ENCODE measurements around the gene ZFYVE9.

The ZFYVE9 gene

GRCh38 chr1:52306227-52307006 lies 164.5 kb downstream of the ZFYVE9 start:
- TF ChIP-seq JUND (IDR thresholded peaks at IDR 0.05; ENCODE audit: low read depth): no peak
- peak in 1 of 2 experiments; percentile 13 for DNase-seq (ENCODE audit: low read depth in 1 of 2, low spot score in 1 of 2)
- in situ Hi-C loops (cut with HindIII; ENCODE audit: low pct_unique_long_range_greater_than_20kb, low sequenced_read_pairs): no loop called here

GRCh38 chr1:52321061-52321460 lies 179.2 kb downstream of the ZFYVE9 start:
- in situ Hi-C loops (cut with HindIII; ENCODE audit: low pct_unique_long_range_greater_than_20kb, low sequenced_read_pairs): no loop called here
- DNase-seq (ENCODE audit: low read depth in 1 of 2, low spot score in 1 of 2): no peak
- TF ChIP-seq JUND (IDR thresholded peaks at IDR 0.05; ENCODE audit: low read depth): no peak

- no peak for DNase-seq (ENCODE audit: low read depth in 1 of 2, low spot score in 1 of 2)
- no peak for TF ChIP-seq JUND (IDR thresholded peaks at IDR 0.05; ENCODE audit: low read depth)
- in situ Hi-C loops (cut with HindIII; ENCODE audit: low pct_unique_long_range_greater_than_20kb, low sequenced_read_pairs): no loop called here
Measured at GRCh38 chr1:52323731-52324130, 181.8 kb downstream of the ZFYVE9 start.

DNA sequence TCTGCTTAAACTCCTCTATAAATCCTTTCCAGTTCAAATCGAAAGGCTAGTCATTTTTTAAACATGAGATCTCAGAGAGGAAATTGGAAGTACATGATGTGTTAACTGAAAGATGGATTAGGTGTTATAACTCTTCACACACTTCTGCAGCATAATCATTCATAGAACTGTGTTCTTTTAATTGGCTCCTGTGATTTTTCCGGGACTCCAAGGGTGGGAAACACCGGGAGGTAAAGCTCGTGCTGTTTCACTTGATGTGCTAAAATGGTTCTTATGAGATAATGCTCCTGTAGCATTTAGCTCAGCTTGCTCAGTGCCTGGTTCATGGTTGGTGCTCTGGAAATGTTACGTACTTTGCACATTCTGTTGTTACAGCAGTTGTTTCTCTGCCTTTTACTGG lies 183.9 kb downstream of the ZFYVE9 start:
- in situ Hi-C loops (cut with HindIII; ENCODE audit: low pct_unique_long_range_greater_than_20kb, low sequenced_read_pairs): no loop called here
- TF ChIP-seq JUND (IDR thresholded peaks at IDR 0.05; ENCODE audit: low read depth): no peak
- DNase-seq (ENCODE audit: low read depth in 1 of 2, low spot score in 1 of 2): no peak

- no peak for DNase-seq (ENCODE audit: low read depth in 1 of 2, low spot score in 1 of 2)
- no peak for TF ChIP-seq JUND (IDR thresholded peaks at IDR 0.05; ENCODE audit: low read depth)
Measured at GRCh38 chr1:52328615-52329014, 186.7 kb downstream of the ZFYVE9 start.

GRCh38 chr1:52332411-52332810 lies 190.5 kb downstream of the ZFYVE9 start:
- TF ChIP-seq JUND (IDR thresholded peaks at IDR 0.05; ENCODE audit: low read depth): no peak
- in situ Hi-C loops (cut with HindIII; ENCODE audit: low pct_unique_long_range_greater_than_20kb, low sequenced_read_pairs): no loop called here
- DNase-seq (ENCODE audit: low read depth in 1 of 2, low spot score in 1 of 2): no peak

More at GRCh38 chr1:52328615-52329014, 186.7 kb downstream of the ZFYVE9 start:
- in situ Hi-C loops (cut with HindIII; ENCODE audit: low pct_unique_long_range_greater_than_20kb, low sequenced_read_pairs): no loop called here

- in situ Hi-C loops (cut with HindIII; ENCODE audit: low pct_unique_long_range_greater_than_20kb, low sequenced_read_pairs): no loop called here
- DNase-seq (ENCODE audit: low read depth in 1 of 2, low spot score in 1 of 2): no peak
- no peak for TF ChIP-seq JUND (IDR thresholded peaks at IDR 0.05; ENCODE audit: low read depth)
Measured at GRCh38 chr1:52334906-52335528, 193.1 kb downstream of the ZFYVE9 start.

- TF ChIP-seq JUND (IDR thresholded peaks at IDR 0.05; ENCODE audit: low read depth): no peak
- DNase-seq (ENCODE audit: low read depth in 1 of 2, low spot score in 1 of 2): no peak
- in situ Hi-C loops (cut with HindIII; ENCODE audit: low pct_unique_long_range_greater_than_20kb, low sequenced_read_pairs): no loop called here
Measured at GRCh38 chr1:52337439-52337838, 195.6 kb downstream of the ZFYVE9 start.

- no peak for DNase-seq (ENCODE audit: low read depth in 1 of 2, low spot score in 1 of 2)
- in situ Hi-C loops (cut with HindIII; ENCODE audit: low pct_unique_long_range_greater_than_20kb, low sequenced_read_pairs): no loop called here
- no peak for TF ChIP-seq JUND (IDR thresholded peaks at IDR 0.05; ENCODE audit: low read depth)
Measured at GRCh38 chr1:52341655-52342260, 199.9 kb downstream of the ZFYVE9 start.

- in situ Hi-C loops (cut with HindIII; ENCODE audit: low pct_unique_long_range_greater_than_20kb, low sequenced_read_pairs): no loop called here
- no peak for TF ChIP-seq JUND (IDR thresholded peaks at IDR 0.05; ENCODE audit: low read depth)
- no peak for DNase-seq (ENCODE audit: low read depth in 1 of 2, low spot score in 1 of 2)
Measured at GRCh38 chr1:52343979-52344378, 202.1 kb downstream of the ZFYVE9 start.

GRCh38 chr1:52345252-52345651 lies 203.4 kb downstream of the ZFYVE9 start:
- in situ Hi-C loops (cut with HindIII; ENCODE audit: low pct_unique_long_range_greater_than_20kb, low sequenced_read_pairs): no loop called here
- TF ChIP-seq JUND (IDR thresholded peaks at IDR 0.05; ENCODE audit: low read depth): no peak
- DNase-seq (ENCODE audit: low read depth in 1 of 2, low spot score in 1 of 2): no peak

GRCh38 chr1:52346653-52347052 lies 204.8 kb downstream of the ZFYVE9 start:
- TF ChIP-seq JUND (IDR thresholded peaks at IDR 0.05; ENCODE audit: low read depth): no peak
- in situ Hi-C loops (cut with HindIII; ENCODE audit: low pct_unique_long_range_greater_than_20kb, low sequenced_read_pairs): no loop called here
- DNase-seq (ENCODE audit: low read depth in 1 of 2, low spot score in 1 of 2): no peak

- DNase-seq (ENCODE audit: low read depth in 1 of 2, low spot score in 1 of 2): peak; percentile 33 to 59
- TF ChIP-seq JUND (IDR thresholded peaks at IDR 0.05; ENCODE audit: low read depth): no peak
- in situ Hi-C loops (cut with HindIII; ENCODE audit: low pct_unique_long_range_greater_than_20kb, low sequenced_read_pairs): no loop called here
Measured at GRCh38 chr1:52348704-52349300, 206.9 kb downstream of the ZFYVE9 start.

All from T47D (cell line).